Ishikawa (cell line): ENCODE results near the gene PARK7.

Experiments
- EGR1 ChIP-seq: IDR thresholded peaks from 2 replicates; pipeline ENCODE4 v1.6.1; 2012
- EP300 ChIP-seq: IDR thresholded peaks from 2 replicates; pipeline ENCODE4 v1.6.1; 2012; ENCODE audit warnings: borderline replicate concordance
- MAX ChIP-seq: IDR thresholded peaks from 2 replicates; pipeline ENCODE4 v1.6.1; 2012
- NFIC ChIP-seq: IDR thresholded peaks from 2 replicates; pipeline ENCODE4 v1.6.1; 2012
- RAD21 ChIP-seq: IDR thresholded peaks from 2 replicates; pipeline ENCODE4 v1.6.1; 2012; ENCODE audit warnings: low read depth
- REST ChIP-seq: IDR thresholded peaks from 2 replicates; pipeline ENCODE4 v1.6.1; 2012; ENCODE audit warnings: low read depth, mild to moderate bottlenecking
- USF1 ChIP-seq: IDR thresholded peaks from 2 replicates; pipeline ENCODE4 v1.6.1; 2012
- YY1 ChIP-seq: IDR thresholded peaks from 2 replicates; pipeline ENCODE4 v1.6.1; 2012; ENCODE audit warnings: low read depth

- no peak for TF ChIP-seq NFIC
- TF ChIP-seq EGR1 = no peak
- TF ChIP-seq USF1 = no peak
- TF ChIP-seq EP300 = no peak
- TF ChIP-seq MAX = no peak
- no peak for TF ChIP-seq YY1
- no peak for TF ChIP-seq RAD21
- no peak for TF ChIP-seq REST
These were observed 42.7 kb downstream of the PARK7 start for GRCh38 chr1:8004113-8004802.
